ENCODE results near the gene WIPF3. TPM values are rescaled to one million over a fixed set of nuclear protein-coding genes. Genes with fewer than 3 reads are reported as not detected.

The WIPF3 gene
- total and polyA plus RNA-seq, 10 of the 15 experiments (the other 5 are each of a cell fraction or from before 2014, with no cell fraction given): 0.03 to 0.05 TPM; not detected in 8

GRCh38 chr7:29812185-29812876 lies 6.0 kb downstream of the WIPF3 start:
- Histone ChIP-seq H3K9me3 (replicated peaks; ENCODE audit: control insufficient read depth, insufficient read depth, low read length) (no peaks in the 10 kb centered on the region), H3K79me2 (ENCODE audit: control insufficient read depth, insufficient read depth, low read length) (no peaks in the 10 kb centered on the region), H4K20me1 (ENCODE audit: control insufficient read depth, insufficient read depth) (no peaks in the 10 kb centered on the region), H3K4me2 (ENCODE audit: control insufficient read depth, insufficient read depth) (no peak overlapping the region), H3K4me1 (ENCODE audit: control insufficient read depth, insufficient read depth, low read length) (no peaks in the 10 kb centered on the region), H3K36me3 (ENCODE audit: control insufficient read depth in 2 of 2, insufficient read depth in 2 of 2, low read length in 1 of 2) (no peaks in the 10 kb centered on the region), H3K27ac (ENCODE audit: control insufficient read depth, insufficient read depth) (no peak overlapping the region), H3K9ac (ENCODE audit: control insufficient read depth, insufficient read depth, low read length) (no peak overlapping the region), H2AFZ (ENCODE audit: control insufficient read depth, low read depth, low read length) (no peak overlapping the region), H3K4me3 (no peak overlapping the region), H3K27me3 (replicated peaks in 1 of 2; ENCODE audit: control insufficient read depth in 2 of 2, insufficient read depth in 2 of 2, low read length in 1 of 2) (peaks cover 5 to 15% of the 10 kb centered on the region in 2 experiments)
- FAIRE-seq: no peak
- WGBS (ENCODE audit: insufficient coverage, insufficient replicate concordance, low lambda C conversion rate, missing lambda C conversion rate): 0% methylated on average over 2 of the region's 2 CpGs
- ChIA-PET POLR2A (no interaction called here), CTCF (no interaction called here), SMC1A (ENCODE audit: uncharacterized antibody, unreplicated experiment) (no interaction called here), RAD21 (ENCODE audit: unreplicated experiment) (no interaction called here)
- no peak for DNase-seq (ENCODE audit: low read depth, low spot score)
- no peak for ATAC-seq
- intact Hi-C loops (cut with micrococcal nuclease; ENCODE audit: unreplicated experiment): no loop called here
- no TSS peak for BruUV-seq (replicated peaks)
- in situ Hi-C loops (cut with MboI): no loop called here
- no peak for TF ChIP-seq MTA2 (IDR thresholded peaks at IDR 0.05; ENCODE audit: low read depth)
- no peak for TF ChIP-seq BMI1 (IDR thresholded peaks at IDR 0.05; ENCODE audit: borderline replicate concordance)
- no peak for TF ChIP-seq MYB (IDR thresholded peaks at IDR 0.05; ENCODE audit: borderline replicate concordance, low read depth, low read length)
- TF ChIP-seq CEBPZ (IDR thresholded peaks at IDR 0.05; ENCODE audit: low read depth, low read length): no peak
- no peak for TF ChIP-seq PAX8 (IDR thresholded peaks at IDR 0.05)
- TF ChIP-seq E2F4 (IDR thresholded peaks at IDR 0.05; ENCODE audit: low read depth, low read length): no peak
- TF ChIP-seq FOS (IDR thresholded peaks at IDR 0.05; ENCODE audit: borderline replicate concordance, extremely low read depth, insufficient read length): no peak
- TF ChIP-seq RB1 (IDR thresholded peaks at IDR 0.05; ENCODE audit: borderline replicate concordance): no peak
- TF ChIP-seq SUPT20H (IDR thresholded peaks at IDR 0.05; ENCODE audit: borderline replicate concordance, control insufficient read depth, low read depth, low read length): no peak
- TF ChIP-seq SIN3A (IDR thresholded peaks at IDR 0.05; ENCODE audit: low read depth, low read length): no peak
- TF ChIP-seq ZBTB11 (CRISPR knock-in tag; IDR thresholded peaks at IDR 0.05): no peak
- TF ChIP-seq ZNF622 (IDR thresholded peaks at IDR 0.05): no peak
- no peak for TF ChIP-seq ZBTB4 (CRISPR knock-in tag; IDR thresholded peaks at IDR 0.05)

Data from GM12878 (cell line).